ENCODE data around the gene TSSK3. TPM values are rescaled to one million over a fixed set of nuclear protein-coding genes. Genes with fewer than 3 reads are reported as not detected.
A peak's percentile ranks its signal among the peaks of the same experiment; 100 is the strongest.

The TSSK3 gene
- total and polyA plus RNA-seq, 9 of the 15 experiments (the other 6 are each of a cell fraction or from before 2014, with no cell fraction given): 0.27 to 2.8 (median 1.9) TPM

DNA sequence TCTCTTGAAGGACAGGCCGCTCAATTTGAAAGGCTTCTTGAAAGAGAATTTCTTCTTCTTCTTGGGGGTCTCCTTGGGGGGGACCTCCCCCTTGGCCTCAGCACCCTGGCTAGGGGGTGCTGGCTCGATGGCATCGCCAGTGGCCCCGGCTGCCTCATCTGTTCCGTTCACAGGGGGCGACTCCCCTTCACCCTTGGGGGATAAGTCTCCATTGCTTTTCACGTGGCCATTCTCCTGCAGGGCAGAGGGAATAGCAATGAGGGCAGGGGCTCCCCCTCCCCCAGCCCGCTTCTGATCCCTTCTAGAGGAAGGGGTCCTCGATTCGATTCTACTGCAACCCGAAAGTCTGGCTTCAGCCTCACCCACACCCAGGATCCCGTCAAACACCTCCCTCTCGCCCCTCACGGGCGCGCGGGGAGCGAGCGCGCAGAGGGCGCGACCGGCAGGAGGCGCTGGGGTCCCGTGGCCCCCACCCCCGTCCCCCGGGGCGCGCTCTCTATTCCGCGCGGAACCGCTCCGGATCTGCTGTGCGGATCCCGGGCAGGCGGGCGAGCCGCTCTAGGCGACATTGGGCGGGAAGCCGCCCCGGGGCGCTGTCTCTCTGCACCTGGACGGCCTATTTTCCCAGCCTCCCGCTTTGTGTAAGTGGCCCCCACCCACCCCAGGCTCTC lies 27.3 kb upstream of the TSSK3 start (continued):
- TF ChIP-seq, protein P1, sequence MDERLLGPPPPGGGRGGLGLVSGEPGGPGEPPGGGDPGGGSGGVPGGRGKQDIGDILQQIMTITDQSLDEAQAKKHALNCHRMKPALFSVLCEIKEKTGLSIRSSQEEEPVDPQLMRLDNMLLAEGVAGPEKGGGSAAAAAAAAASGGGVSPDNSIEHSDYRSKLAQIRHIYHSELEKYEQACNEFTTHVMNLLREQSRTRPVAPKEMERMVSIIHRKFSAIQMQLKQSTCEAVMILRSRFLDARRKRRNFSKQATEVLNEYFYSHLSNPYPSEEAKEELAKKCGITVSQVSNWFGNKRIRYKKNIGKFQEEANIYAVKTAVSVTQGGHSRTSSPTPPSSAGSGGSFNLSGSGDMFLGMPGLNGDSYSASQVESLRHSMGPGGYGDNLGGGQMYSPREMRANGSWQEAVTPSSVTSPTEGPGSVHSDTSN (CRISPR knock-in tag; IDR thresholded peaks at IDR 0.05; ENCODE audit: low read depth): no peak
- TF ChIP-seq, protein P1 (tag; conservative IDR thresholded peaks at IDR 0.05; ENCODE audit: low read depth): no peak
- TF ChIP-seq KDM4B (IDR thresholded peaks at IDR 0.05; ENCODE audit: borderline replicate concordance in 2 of 2, low read depth in 1 of 2) (peak in 1 of 2 experiments; percentile 70; a peak in 1 of 4 replicates), FUS (optimal IDR thresholded peaks at IDR 0.05; ENCODE audit: low read depth, low read length) (no peak), ARID1B (IDR thresholded peaks at IDR 0.05) (no peak), RFX7 (CRISPR knock-in tag; IDR thresholded peaks at IDR 0.05) (no peak), GABPB1 (CRISPR knock-in tag; IDR thresholded peaks at IDR 0.05) (peak; percentile 64), ELF2 (CRISPR knock-in tag; IDR thresholded peaks at IDR 0.05) (no peak), MTF1 (CRISPR knock-in tag; IDR thresholded peaks at IDR 0.05; ENCODE audit: borderline replicate concordance) (no peak), ZFPM2 (CRISPR knock-in tag; IDR thresholded peaks at IDR 0.05) (0 out of 2 replicates have a peak, but pooled peaks have one; percentile 69), ZNF395 (CRISPR knock-in tag; IDR thresholded peaks at IDR 0.05) (no peak)
- TF ChIP-seq, protein P2, sequence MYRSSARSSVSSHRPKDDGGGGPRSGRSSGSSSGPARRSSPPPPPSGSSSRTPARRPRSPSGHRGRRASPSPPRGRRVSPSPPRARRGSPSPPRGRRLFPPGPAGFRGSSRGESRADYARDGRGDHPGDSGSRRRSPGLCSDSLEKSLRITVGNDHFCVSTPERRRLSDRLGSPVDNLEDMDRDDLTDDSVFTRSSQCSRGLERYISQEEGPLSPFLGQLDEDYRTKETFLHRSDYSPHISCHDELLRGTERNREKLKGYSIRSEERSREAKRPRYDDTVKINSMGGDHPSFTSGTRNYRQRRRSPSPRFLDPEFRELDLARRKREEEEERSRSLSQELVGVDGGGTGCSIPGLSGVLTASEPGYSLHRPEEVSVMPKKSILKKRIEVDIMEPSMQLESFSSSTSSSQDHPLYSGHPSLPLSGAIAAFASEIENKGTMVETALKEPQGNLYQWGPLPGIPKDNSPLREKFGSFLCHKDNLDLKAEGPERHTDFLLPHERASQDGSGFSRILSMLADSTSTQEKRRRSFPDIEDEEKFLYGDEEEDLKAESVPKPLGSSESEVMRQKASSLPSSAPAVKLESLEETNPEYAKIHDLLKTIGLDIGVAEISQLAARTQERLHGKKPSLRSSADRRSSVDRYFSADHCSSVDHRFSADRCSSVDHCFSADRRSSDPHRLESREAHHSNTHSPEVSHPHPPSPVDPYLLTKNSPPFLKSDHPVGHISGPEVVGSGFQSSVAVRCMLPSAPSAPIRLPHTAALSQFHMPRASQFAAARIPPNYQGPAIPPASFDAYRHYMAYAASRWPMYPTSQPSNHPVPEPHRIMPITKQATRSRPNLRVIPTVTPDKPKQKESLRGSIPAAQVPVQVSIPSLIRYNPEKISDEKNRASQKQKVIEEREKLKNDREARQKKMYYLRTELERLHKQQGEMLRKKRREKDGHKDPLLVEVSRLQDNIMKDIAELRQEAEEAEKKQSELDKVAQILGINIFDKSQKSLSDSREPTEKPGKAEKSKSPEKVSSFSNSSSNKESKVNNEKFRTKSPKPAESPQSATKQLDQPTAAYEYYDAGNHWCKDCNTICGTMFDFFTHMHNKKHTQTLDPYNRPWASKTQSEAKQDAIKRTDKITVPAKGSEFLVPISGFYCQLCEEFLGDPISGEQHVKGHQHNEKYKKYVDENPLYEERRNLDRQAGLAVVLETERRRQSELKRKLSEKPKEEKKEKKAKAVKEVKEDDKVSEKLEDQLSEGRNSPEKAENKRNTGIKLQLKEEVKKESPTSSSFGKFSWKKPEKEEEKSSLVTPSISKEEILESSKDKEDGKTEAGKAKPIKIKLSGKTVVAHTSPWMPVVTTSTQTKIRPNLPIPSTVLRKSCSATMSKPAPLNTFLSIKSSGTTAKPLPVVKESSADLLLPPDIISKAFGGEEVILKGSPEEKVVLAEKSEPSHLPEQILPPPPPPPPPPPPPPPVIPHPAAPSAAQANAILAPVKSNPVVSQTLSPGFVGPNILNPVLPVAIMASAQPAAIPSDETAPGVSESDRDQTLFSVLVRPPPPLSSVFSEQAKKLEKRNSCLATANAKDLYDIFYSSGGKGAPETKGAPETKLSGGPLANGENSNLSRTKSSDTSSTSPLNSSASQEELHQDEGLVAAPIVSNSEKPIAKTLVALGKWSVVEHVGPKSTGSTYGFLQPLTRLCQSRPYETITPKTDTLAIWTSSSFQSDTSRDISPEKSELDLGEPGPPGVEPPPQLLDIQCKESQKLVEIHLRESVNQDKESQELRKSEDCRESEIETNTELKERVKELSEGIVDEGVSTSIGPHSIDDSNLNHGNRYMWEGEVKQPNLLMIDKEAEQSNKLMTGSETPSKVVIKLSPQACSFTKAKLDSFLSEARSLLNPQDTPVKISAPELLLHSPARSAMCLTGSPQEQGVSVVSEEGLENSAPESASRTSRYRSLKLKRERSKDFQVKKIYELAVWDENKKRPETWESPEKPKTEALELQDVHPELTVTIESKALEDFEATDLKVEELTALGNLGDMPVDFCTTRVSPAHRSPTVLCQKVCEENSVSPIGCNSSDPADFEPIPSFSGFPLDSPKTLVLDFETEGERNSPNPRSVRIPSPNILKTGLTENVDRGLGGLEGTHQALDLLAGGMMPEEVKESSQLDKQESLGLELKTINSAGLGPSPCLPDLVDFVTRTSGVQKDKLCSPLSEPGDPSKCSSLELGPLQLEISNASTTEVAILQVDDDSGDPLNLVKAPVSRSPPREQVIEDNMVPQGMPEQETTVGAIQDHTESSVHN (IDR thresholded peaks at IDR 0.05; ENCODE audit: borderline replicate concordance in 1 of 2, low read depth in 1 of 2): no peak
- TF ChIP-seq, protein P3, sequence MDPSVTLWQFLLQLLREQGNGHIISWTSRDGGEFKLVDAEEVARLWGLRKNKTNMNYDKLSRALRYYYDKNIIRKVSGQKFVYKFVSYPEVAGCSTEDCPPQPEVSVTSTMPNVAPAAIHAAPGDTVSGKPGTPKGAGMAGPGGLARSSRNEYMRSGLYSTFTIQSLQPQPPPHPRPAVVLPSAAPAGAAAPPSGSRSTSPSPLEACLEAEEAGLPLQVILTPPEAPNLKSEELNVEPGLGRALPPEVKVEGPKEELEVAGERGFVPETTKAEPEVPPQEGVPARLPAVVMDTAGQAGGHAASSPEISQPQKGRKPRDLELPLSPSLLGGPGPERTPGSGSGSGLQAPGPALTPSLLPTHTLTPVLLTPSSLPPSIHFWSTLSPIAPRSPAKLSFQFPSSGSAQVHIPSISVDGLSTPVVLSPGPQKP (CRISPR knock-in tag; IDR thresholded peaks at IDR 0.05): no peak
